H1 (cell line): Measurements from ENCODE around the gene BET1L. TPM values are rescaled to one million over a fixed set of nuclear protein-coding genes. Genes with fewer than 3 reads are reported as not detected.

Experiments
- CTCF ChIA-PET: fragments of 300-600 bp; sonication (Branson Sonifier 250); formaldehyde crosslinking; loops from one replicate; lab custom pipeline; 2021; ENCODE audit not compliant: partially characterized antibody; lab: Charles Lee
- POLR2A ChIA-PET: fragments of 300-600 bp; sonication (Branson Sonifier 250); formaldehyde crosslinking; loops from one replicate; lab custom pipeline; 2021; ENCODE audit warnings: inconsistent platforms; ENCODE audit not compliant: partially characterized antibody; lab: Charles Lee
- DNase-seq, 2 experiments: peaks; one replicate each; pipeline versions ENCODE4 v3.0.0 to v3.0.0-alpha.2; 2010 to 2022; ENCODE audit warnings: low spot score in 2 of 2, low read depth in 1 of 2, mixed read lengths in 1 of 2
- FAIRE-seq: peaks from 2 replicates; lab custom pipeline; 2011; peaks lifted over from hg19 to GRCh38; lab: Jason Lieb, UNC
- H2AFZ ChIP-seq: 2 replicates; pipeline ENCODE4 v1.8.1; 2012; ENCODE audit warnings: low read length, inconsistent platforms
- H2AK5ac ChIP-seq: 2 replicates; pipeline ENCODE4 v1.6.1; 2013; ENCODE audit warnings: low read depth, low read length
- H2BK120ac ChIP-seq: replicated peaks from 2 replicates; pipeline ENCODE3; 2013; ENCODE audit warnings: low read depth, low read length, inconsistent platforms
- H2BK12ac ChIP-seq: 2 replicates; pipeline ENCODE4 v1.6.1; 2013; ENCODE audit warnings: low read depth, low read length
- H2BK15ac ChIP-seq: 2 replicates; pipeline ENCODE4 v1.6.1; 2013; ENCODE audit warnings: low read length
- H2BK20ac ChIP-seq: 2 replicates; pipeline ENCODE4 v1.6.1; 2013; ENCODE audit warnings: low read length
- H2BK5ac ChIP-seq: 2 replicates; pipeline ENCODE4 v1.6.1; 2013; ENCODE audit warnings: low read depth, low read length
- H3K14ac ChIP-seq: 2 replicates; pipeline ENCODE4 v1.6.1; 2013; ENCODE audit warnings: inconsistent platforms; ENCODE audit not compliant: insufficient read length
- H3K18ac ChIP-seq: 2 replicates; pipeline ENCODE4 v1.6.1; 2013; ENCODE audit warnings: low read length; ENCODE audit errors: extremely low read depth
- H3K23ac ChIP-seq: 2 replicates; pipeline ENCODE4 v1.6.1; 2013; ENCODE audit warnings: inconsistent platforms; ENCODE audit not compliant: insufficient read length
- H3K23me2 ChIP-seq: 2 replicates; pipeline ENCODE4 v1.6.1; 2013; ENCODE audit warnings: low read depth, low read length
- H3K27ac ChIP-seq: 2 replicates; pipeline ENCODE4 v1.6.1; 2011; ENCODE audit warnings: low read depth, low read length, inconsistent platforms
- H3K27me3 ChIP-seq, 4 experiments: replicated peaks in 1 of 4; 1 replicate in 1 of 4; 2 replicates in 3 of 4; pipeline versions ENCODE4 v1.6.1 to v1.8.1; 2011 to 2013; ENCODE audit warnings: low read length in 3 of 4, mild to moderate bottlenecking in 3 of 4, inconsistent platforms in 2 of 4, mixed read lengths in 2 of 4, moderate library complexity in 1 of 4; ENCODE audit not compliant: control insufficient read depth in 3 of 4, insufficient read depth in 3 of 4; ENCODE audit errors: extremely low read depth in 1 of 4
- H3K36me3 ChIP-seq, 4 experiments: 2 replicates each; pipeline versions ENCODE4 v1.6.1 to v1.8.1; 2011 to 2013; ENCODE audit warnings: mild to moderate bottlenecking in 4 of 4, low read length in 3 of 4, moderate library complexity in 2 of 4, control low read depth in 1 of 4, inconsistent platforms in 1 of 4; ENCODE audit not compliant: insufficient read depth in 4 of 4, control insufficient read depth in 2 of 4
- H3K4ac ChIP-seq: replicated peaks from 2 replicates; pipeline ENCODE3; 2013; ENCODE audit warnings: low read length, low read depth, mixed read lengths, inconsistent platforms; ENCODE audit not compliant: insufficient read length
- H3K4me1 ChIP-seq, 4 experiments: replicated peaks in 1 of 4; 1 replicate in 1 of 4; 2 replicates in 3 of 4; pipeline versions ENCODE4 v1.6.1 to v1.8.1; 2011 to 2013; ENCODE audit warnings: low read length in 3 of 4, inconsistent platforms in 2 of 4, mixed read lengths in 1 of 4; ENCODE audit not compliant: insufficient read depth in 4 of 4, control insufficient read depth in 3 of 4
- H3K4me2 ChIP-seq, 2 experiments: 2 replicates each; pipeline versions ENCODE4 v1.6.1 to v1.8.1; 2011 to 2013; ENCODE audit warnings: low read depth in 2 of 2, low read length in 2 of 2, control low read depth in 1 of 2, inconsistent platforms in 1 of 2, mild to moderate bottlenecking in 1 of 2; ENCODE audit not compliant: insufficient read depth in 1 of 2
- H3K4me3 ChIP-seq, 4 experiments: fragments of 200-600, 300-600 bp in 1 of 4; sonication (generic), shearing (Covaris generic), sonication (Bioruptor Twin) in 1 of 4; 2 replicates each; pipeline versions ENCODE4 v1.5.1 to v1.8.1; 2011 to 2016; ENCODE audit warnings: low read length in 4 of 4, low read depth in 3 of 4, control low read depth in 2 of 4, inconsistent platforms in 2 of 4, mild to moderate bottlenecking in 2 of 4, mixed read lengths in 1 of 4, moderate library complexity in 1 of 4; ENCODE audit not compliant: insufficient read depth in 2 of 4; ENCODE audit errors: extremely low read depth in 1 of 4
- H3K56ac ChIP-seq: replicated peaks from 2 replicates; pipeline ENCODE3; 2013; ENCODE audit warnings: low read depth, mild to moderate bottlenecking, mixed read lengths, low read length, inconsistent platforms; ENCODE audit not compliant: insufficient read length
- H3K79me1 ChIP-seq: 2 replicates; pipeline ENCODE4 v1.6.1; 2013; ENCODE audit warnings: low read depth, low read length, control low read depth
- H3K79me2 ChIP-seq, 2 experiments: 2 replicates each; pipeline versions ENCODE4 v1.6.1 to v1.8.1; 2012 to 2013; ENCODE audit warnings: low read length in 2 of 2, mild to moderate bottlenecking in 2 of 2, inconsistent platforms in 1 of 2; ENCODE audit not compliant: insufficient read depth in 2 of 2, control insufficient read depth in 1 of 2
- H3K9ac ChIP-seq, 4 experiments: replicated peaks in 1 of 4; 1 replicate in 1 of 4; 2 replicates in 3 of 4; pipeline versions ENCODE4 v1.6.1 to v1.8.1; 2011 to 2013; ENCODE audit warnings: low read depth in 3 of 4, low read length in 3 of 4, control low read depth in 2 of 4, mild to moderate bottlenecking in 2 of 4, moderate library complexity in 2 of 4, inconsistent platforms in 1 of 4; ENCODE audit errors: extremely low read depth in 1 of 4
- H3K9me3 ChIP-seq, 2 experiments: 2 replicates each; pipeline versions ENCODE4 v1.6.1 to v1.8.1; 2012 to 2013; ENCODE audit warnings: mild to moderate bottlenecking in 2 of 2, moderate library complexity in 2 of 2, control low read depth in 1 of 2, inconsistent platforms in 1 of 2, low read depth in 1 of 2, low read length in 1 of 2, mixed read lengths in 1 of 2; ENCODE audit not compliant: insufficient read depth in 2 of 2
- H4K20me1 ChIP-seq, 2 experiments: replicated peaks in 1 of 2; 2 replicates each; pipeline versions ENCODE3 to v1.8.1; 2011 to 2013; ENCODE audit warnings: inconsistent platforms in 2 of 2, low read length in 2 of 2, mild to moderate bottlenecking in 1 of 2; ENCODE audit not compliant: insufficient read depth in 2 of 2, control insufficient read depth in 1 of 2
- H4K5ac ChIP-seq: 2 replicates; pipeline ENCODE4 v1.6.1; 2013; ENCODE audit warnings: low read length, low read depth, mixed read lengths, inconsistent platforms; ENCODE audit not compliant: insufficient read length
- H4K8ac ChIP-seq: 2 replicates; pipeline ENCODE4 v1.8.0; 2013; ENCODE audit warnings: mild to moderate bottlenecking, moderate library complexity, low read length, inconsistent platforms; ENCODE audit not compliant: insufficient read depth; ENCODE audit errors: extremely low read depth
- H4K91ac ChIP-seq: replicated peaks from 2 replicates; pipeline ENCODE3; 2013; ENCODE audit warnings: low read length, mixed read lengths, inconsistent platforms; ENCODE audit not compliant: insufficient read length
- CHD2 ChIP-seq: IDR thresholded peaks from 2 replicates; pipeline ENCODE4 v1.6.1; 2012; ENCODE audit warnings: low read length, improper control_type of control experiment
- NANOG ChIP-seq: IDR thresholded peaks from 2 replicates; pipeline ENCODE4 v1.6.1; 2011; ENCODE audit warnings: low read length, low read depth, mild to moderate bottlenecking, inconsistent platforms; ENCODE audit not compliant: insufficient read depth, poor library complexity, severe bottlenecking
- SIX5 ChIP-seq: IDR thresholded peaks from 2 replicates; pipeline ENCODE4 v1.6.1; 2011; ENCODE audit warnings: mild to moderate bottlenecking, low read depth, low read length
- WGBS, 2 experiments: shearing (Covaris generic) in 1 of 2; methylation state at CpG; one replicate each; pipeline versions ENCODE4 v1.1.6 to v1.1.7; 2013 to 2015; ENCODE audit warnings: low lambda C conversion rate in 2 of 2, mixed read lengths in 2 of 2, inconsistent platforms in 1 of 2, low coverage in 1 of 2, missing lambda C conversion rate in 1 of 2; ENCODE audit not compliant: insufficient replicate concordance in 2 of 2, insufficient coverage in 1 of 2, insufficient read length in 1 of 2; ENCODE audit errors: extremely low coverage in 1 of 2, missing lambda C conversion rate in 1 of 2; 5-methylcytosine and 5-hydroxymethylcytosine counted together
- polyA plus RNA-seq, 7 experiments: library from polyadenylated mRNA; depleted of rRNA in 3 of 7; stranded (reverse) in 5 of 7; unstranded in 2 of 7; fragments of >200 nt in 5 of 7; fragments of 200-250 nt in 2 of 7; gene quantifications; 1 replicate in 5 of 7; 2 replicates in 1 of 7; 4 replicates in 1 of 7; pipeline versions ENCODE4 v1.2.1 to v1.2.3, GENCODE V29; 2011 to 2013; ENCODE audit warnings: missing spikeins in 2 of 7, mixed read lengths in 2 of 7
- total RNA-seq: library from RNA; stranded (reverse); fragmentation: NEBNext Ultra II Directional; extraction: Animal tissue kit (Norgen Biotek cat#: 25700); gene quantifications from 2 replicates; pipeline ENCODE4 v1.2.1, GENCODE V29; 2021

BET1L gene
- total and polyA plus RNA-seq, 2 of the 8 experiments (the other 6 are each of a cell fraction or from before 2014, with no cell fraction given) = 40.2 to 61.9 TPM

GRCh38 chr11:218815-219593 is 11.8 kb upstream of the BET1L start:
- no peak overlapping the region for H2BK120ac ChIP-seq
- H2AFZ ChIP-seq = no peak overlapping the region
- peaks cover 0 to 1% of the 10 kb centered on the region in 2 experiments for H4K20me1 ChIP-seq
- H4K5ac ChIP-seq = no peak overlapping the region
- H3K4me3 ChIP-seq = no peak overlapping the region
- no peaks in the 10 kb centered on the region for H3K27me3 ChIP-seq
- H3K4me2 ChIP-seq = no peak overlapping the region
- H3K9me3 ChIP-seq = no peaks in the 10 kb centered on the region
- no peak overlapping the region for H2BK5ac ChIP-seq
- peaks cover 2 to 17% (median 8%) of the 10 kb centered on the region in 4 experiments; a peak in 6 of 8 replicates for H3K36me3 ChIP-seq
- DNase-seq (no peak), FAIRE-seq (no peak)
- H3K56ac ChIP-seq = no peak overlapping the region
- H2AK5ac ChIP-seq = no peak overlapping the region
- H3K14ac ChIP-seq = no peak overlapping the region
- H3K4me1 ChIP-seq = no peaks in the 10 kb centered on the region
- no peaks in the 10 kb centered on the region for H3K23me2 ChIP-seq
- H4K91ac ChIP-seq = no peak overlapping the region
- no peak overlapping the region for H3K23ac ChIP-seq
- H2BK15ac ChIP-seq = no peak overlapping the region
- 87% methylated on average over 29 of the region's 29 CpGs; no CpG with 5 or more reads in 1 of the 2 experiments for WGBS, 2 experiments
- no peak overlapping the region for H3K9ac ChIP-seq
- no peak overlapping the region for H4K8ac ChIP-seq
- POLR2A ChIA-PET = interaction anchor here (1.8 to 8.7 kb wide), 3 partner anchors 9 to 13 kb away, joined by 3 to 99 read pairs (median 7); partner anchors contain the start of gene SIRT3
- no peak overlapping the region for H3K27ac ChIP-seq
- no peak overlapping the region for H3K4ac ChIP-seq
- TF ChIP-seq SIX5 (no peak), NANOG (no peak), CHD2 (no peak)
- CTCF ChIA-PET = interaction anchor here (0.8 to 1.7 kb wide), 4 partner anchors 11 to 143 kb away, joined by 3 to 7 read pairs (median 4); no protein-coding TSS in a partner anchor
- H3K18ac ChIP-seq = no peak overlapping the region
- no peaks in the 10 kb centered on the region for H3K79me1 ChIP-seq
- no peak overlapping the region for H2BK20ac ChIP-seq
- no peak overlapping the region for H2BK12ac ChIP-seq
- H3K79me2 ChIP-seq = no peaks in the 10 kb centered on the region
